Lower leg skin (tissue), 4 donors: ENCODE results near the gene MAN1C1. TPM values are rescaled to one million over a fixed set of nuclear protein-coding genes. Genes with fewer than 3 reads are reported as not detected.

ENCODE experiments used
- DNase-seq, 2 donors: peaks; one replicate each; pipeline ENCODE4 v3.0.0-alpha.2; 2019; ENCODE audit warnings: low spot score in 2 of 2
- H3K4me3 ChIP-seq: fragments of 200-600 bp; sonication (generic); 2 replicates; pipeline ENCODE4 v1.5.1; 2017; ENCODE audit warnings: mild to moderate bottlenecking, low read depth; ENCODE audit not compliant: poor library complexity, severe bottlenecking
- POLR2A ChIP-seq, 2 donors: fragments of 450-650 bp; IDR thresholded peaks; one replicate each; pipeline ENCODE4 v1.6.1; 2016 to 2017; ENCODE audit warnings: antibody characterized with exemption in 2 of 2, mild to moderate bottlenecking in 1 of 2, moderate library complexity in 1 of 2
- WGBS, 2 donors: methylation state at CpG; one replicate each; pipeline ENCODE4 v1.1.5; 2018; 5-methylcytosine and 5-hydroxymethylcytosine counted together
- intact Hi-C: fragments of 100-400 bp; cut with DNase I; formaldehyde crosslinking; loops from one replicate; pipeline ENCODE4 v1.15.0; 2023; ENCODE audit warnings: low total_unique reads
- total RNA-seq, 4 donors: library from RNA; depleted of rRNA; stranded (reverse); fragments of >200 nt; gene quantifications; one replicate each; pipeline ENCODE4 v1.1.0, GENCODE V29; 2016
- TF ChIP-seq, protein P1 (sequence below), 3 donors: fragments of 450-650 bp; IDR thresholded peaks; one replicate each; pipeline ENCODE4 v1.5.1; 2016; ENCODE audit warnings: antibody characterized with exemption in 3 of 3, mild to moderate bottlenecking in 3 of 3, moderate library complexity in 2 of 3

MAN1C1 gene
- total RNA-seq, 4 donors from 2014 or later = 5.9 to 7.3 (median 6.6) TPM

DNA sequence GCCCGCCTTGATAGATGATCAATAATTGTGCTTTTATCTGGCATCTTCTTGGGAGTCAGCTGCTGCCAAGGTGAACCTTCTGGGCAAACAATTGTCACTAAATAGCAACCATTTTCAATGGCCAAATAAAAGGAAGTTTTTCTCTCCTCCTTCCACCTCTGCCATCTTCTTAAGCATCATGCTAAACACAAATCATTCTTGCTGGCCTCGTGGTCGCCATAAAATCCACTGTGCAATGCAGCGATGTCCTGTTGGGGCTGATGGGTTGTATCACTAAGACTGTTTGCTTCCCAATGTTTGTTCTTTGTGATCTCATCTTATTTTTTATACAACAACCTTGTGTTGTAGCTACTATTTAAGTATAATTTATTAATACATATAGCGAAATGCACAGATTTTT is 8.0 kb downstream of the MAN1C1 start:
- H3K4me3 ChIP-seq = no peak overlapping the region
- intact Hi-C loops = no loop called here
- WGBS, 2 donors = 92 to 95% methylated on average over 5 of the region's 5 CpGs
- peak in 1 of 2 donors; percentile 50 for DNase-seq
- TF ChIP-seq POLR2A (IDR thresholded peaks at IDR 0.05) = no peak
- TF ChIP-seq, protein P1, sequence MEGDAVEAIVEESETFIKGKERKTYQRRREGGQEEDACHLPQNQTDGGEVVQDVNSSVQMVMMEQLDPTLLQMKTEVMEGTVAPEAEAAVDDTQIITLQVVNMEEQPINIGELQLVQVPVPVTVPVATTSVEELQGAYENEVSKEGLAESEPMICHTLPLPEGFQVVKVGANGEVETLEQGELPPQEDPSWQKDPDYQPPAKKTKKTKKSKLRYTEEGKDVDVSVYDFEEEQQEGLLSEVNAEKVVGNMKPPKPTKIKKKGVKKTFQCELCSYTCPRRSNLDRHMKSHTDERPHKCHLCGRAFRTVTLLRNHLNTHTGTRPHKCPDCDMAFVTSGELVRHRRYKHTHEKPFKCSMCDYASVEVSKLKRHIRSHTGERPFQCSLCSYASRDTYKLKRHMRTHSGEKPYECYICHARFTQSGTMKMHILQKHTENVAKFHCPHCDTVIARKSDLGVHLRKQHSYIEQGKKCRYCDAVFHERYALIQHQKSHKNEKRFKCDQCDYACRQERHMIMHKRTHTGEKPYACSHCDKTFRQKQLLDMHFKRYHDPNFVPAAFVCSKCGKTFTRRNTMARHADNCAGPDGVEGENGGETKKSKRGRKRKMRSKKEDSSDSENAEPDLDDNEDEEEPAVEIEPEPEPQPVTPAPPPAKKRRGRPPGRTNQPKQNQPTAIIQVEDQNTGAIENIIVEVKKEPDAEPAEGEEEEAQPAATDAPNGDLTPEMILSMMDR (IDR thresholded peaks at IDR 0.05) = no peak

DNA sequence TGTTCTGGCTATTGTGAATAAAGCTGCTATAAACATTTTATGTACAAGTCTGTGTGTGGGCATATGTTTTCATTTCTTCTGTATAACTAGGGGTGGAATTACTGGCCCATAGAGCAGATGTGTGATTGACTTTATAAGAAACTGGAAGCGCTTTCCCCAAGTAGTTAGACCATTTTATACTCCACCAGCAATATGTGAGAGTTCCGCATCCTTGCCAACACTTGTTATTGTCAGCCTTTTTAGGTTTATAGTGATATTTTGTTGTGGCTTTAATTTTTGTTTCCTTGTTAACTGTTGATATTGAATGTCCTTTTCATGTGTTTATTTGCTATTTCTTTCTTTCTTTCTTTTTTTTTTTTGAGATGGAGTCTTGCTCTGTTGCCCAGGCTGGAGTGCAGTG is 9.4 kb downstream of the MAN1C1 start:
- TF ChIP-seq, protein P1 (IDR thresholded peaks at IDR 0.05) = no peak
- TF ChIP-seq POLR2A (IDR thresholded peaks at IDR 0.05) = no peak
- no peak overlapping the region for H3K4me3 ChIP-seq
- DNase-seq = peak in 1 of 2 donors; percentile 5
- intact Hi-C loops = no loop called here
- WGBS, 2 donors = 76 to 98% methylated on average over 2 of the region's 2 CpGs

DNA sequence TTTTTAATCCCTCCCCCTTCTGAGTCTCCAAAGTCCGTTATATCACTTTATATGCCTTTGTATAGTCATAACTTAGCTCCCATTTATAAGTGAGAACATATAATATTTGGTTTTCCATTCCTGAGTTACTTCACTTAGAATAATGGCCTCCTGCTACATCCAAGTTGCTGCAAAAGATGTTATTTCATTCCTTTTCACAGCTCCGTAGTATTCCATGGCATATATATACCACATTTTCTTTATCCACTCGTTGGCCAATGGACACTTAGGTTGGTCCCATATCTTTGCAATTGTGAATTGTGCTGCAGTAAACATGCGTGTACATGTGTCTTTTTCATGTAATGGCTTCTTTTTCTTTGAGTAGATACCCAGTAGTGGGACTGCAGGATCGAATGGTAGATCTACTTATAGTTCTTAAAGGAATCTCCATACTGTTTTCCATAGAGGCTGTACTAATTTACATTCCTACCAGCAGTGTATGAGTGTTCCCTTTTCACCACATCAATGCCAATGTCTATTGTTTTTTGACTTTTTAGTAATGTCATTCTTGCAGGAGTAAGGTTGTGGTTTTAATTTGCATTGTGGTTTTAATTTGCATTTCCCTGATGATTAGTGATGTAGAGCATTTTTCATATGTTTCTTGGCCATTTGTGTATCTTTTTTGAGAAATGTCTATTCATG is 12.3 kb downstream of the MAN1C1 start:
- no peak overlapping the region for H3K4me3 ChIP-seq
- WGBS, 2 donors = 93 to 96% methylated on average over 5 of the region's 5 CpGs
- intact Hi-C loops = no loop called here
- TF ChIP-seq POLR2A (IDR thresholded peaks at IDR 0.05) = no peak
- TF ChIP-seq, protein P1 (IDR thresholded peaks at IDR 0.05) = no peak
- DNase-seq = no peak

DNA sequence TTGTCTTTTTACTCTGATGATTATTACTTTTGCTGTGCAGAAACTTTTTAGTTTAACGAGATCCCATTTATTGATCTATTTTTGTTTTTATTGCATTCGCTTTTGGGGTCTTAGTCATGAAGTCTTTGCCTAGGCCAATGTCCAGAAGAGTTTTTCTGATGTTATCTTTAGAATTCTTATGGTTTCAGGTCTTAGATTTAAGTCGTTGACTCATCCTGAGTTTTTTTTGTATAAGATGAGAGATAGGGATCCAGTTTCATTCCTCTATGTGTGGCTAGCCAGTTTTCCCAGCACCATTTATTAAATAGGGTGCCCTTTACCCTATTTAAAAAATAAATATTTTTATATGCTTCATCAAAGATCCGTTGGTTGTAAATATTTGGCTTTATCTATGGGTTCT is 13.2 kb downstream of the MAN1C1 start:
- H3K4me3 ChIP-seq = no peak overlapping the region
- TF ChIP-seq POLR2A (IDR thresholded peaks at IDR 0.05) = no peak
- TF ChIP-seq, protein P1 (IDR thresholded peaks at IDR 0.05) = no peak
- 73 to 77% methylated on average over 4 of the region's 4 CpGs for WGBS, 2 donors
- no peak for DNase-seq
- intact Hi-C loops = no loop called here

DNA sequence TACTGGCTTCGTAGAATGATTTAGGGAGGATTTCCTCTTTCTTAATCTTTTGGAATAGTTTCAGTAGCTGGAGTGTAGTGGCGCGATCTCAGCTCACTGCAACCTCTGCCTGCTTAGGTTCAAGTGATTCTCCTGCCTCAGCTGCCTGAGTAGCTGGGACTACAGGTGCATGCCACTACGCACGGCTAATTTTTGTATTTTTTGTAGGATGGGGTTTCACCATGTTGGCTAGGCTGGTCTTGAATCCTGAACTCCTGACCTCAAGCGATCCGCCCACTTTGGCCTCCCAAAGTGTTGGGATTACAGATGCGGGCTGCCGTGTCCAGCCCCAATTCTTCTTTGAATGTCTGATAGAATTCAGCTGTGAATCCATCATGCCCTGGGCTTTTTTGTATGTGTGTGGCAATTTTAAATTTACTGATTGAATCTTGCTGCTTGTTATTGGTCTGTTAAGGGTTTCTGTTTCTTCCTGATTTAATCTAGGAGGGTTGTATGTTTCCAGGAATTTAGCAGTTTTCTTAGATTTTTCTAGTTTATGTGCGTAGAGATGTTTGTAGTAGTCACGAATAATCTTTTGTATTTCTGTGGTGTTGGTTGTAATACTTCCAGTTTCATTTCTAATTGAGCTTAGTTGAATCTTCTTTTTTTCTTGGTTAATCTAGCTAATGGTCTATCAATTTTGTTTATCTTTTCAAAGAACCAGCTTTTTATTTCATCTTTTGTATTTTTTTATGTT is 15.3 kb downstream of the MAN1C1 start:
- WGBS, 2 donors = 66 to 71% methylated on average over 11 of the region's 11 CpGs
- peak; percentile 13 to 84 for DNase-seq
- H3K4me3 ChIP-seq = no peak overlapping the region

More for the DNA sequence above, 15.3 kb downstream of the MAN1C1 start:
- intact Hi-C loops = no loop called here
- TF ChIP-seq POLR2A (IDR thresholded peaks at IDR 0.05) = no peak
- TF ChIP-seq, protein P1 (IDR thresholded peaks at IDR 0.05) = no peak
